Mammary epithelial cell (primary cell): ENCODE results near the gene RNF43.

ENCODE experiments used
- EZH2 ChIP-seq: IDR thresholded peaks from 2 replicates; pipeline ENCODE4 v1.6.1; 2012; ENCODE audit warnings: low read length, inconsistent platforms, borderline replicate concordance
- TF ChIP-seq, protein P1 (sequence below), 2 donors: IDR thresholded peaks in 1 of 2; conservative IDR thresholded peaks in 1 of 2; 2 replicates each; pipeline ENCODE4 v1.5.1; 2011 to 2012; ENCODE audit warnings: inconsistent platforms in 2 of 2, low read length in 2 of 2, mild to moderate bottlenecking in 2 of 2, control low read depth in 1 of 2, low read depth in 1 of 2; ENCODE audit not compliant: insufficient read depth in 1 of 2; ENCODE audit errors: extremely low read depth in 1 of 2

- TF ChIP-seq EZH2: no peak
- TF ChIP-seq, protein P1, sequence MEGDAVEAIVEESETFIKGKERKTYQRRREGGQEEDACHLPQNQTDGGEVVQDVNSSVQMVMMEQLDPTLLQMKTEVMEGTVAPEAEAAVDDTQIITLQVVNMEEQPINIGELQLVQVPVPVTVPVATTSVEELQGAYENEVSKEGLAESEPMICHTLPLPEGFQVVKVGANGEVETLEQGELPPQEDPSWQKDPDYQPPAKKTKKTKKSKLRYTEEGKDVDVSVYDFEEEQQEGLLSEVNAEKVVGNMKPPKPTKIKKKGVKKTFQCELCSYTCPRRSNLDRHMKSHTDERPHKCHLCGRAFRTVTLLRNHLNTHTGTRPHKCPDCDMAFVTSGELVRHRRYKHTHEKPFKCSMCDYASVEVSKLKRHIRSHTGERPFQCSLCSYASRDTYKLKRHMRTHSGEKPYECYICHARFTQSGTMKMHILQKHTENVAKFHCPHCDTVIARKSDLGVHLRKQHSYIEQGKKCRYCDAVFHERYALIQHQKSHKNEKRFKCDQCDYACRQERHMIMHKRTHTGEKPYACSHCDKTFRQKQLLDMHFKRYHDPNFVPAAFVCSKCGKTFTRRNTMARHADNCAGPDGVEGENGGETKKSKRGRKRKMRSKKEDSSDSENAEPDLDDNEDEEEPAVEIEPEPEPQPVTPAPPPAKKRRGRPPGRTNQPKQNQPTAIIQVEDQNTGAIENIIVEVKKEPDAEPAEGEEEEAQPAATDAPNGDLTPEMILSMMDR (conservative IDR thresholded peaks at IDR 0.05 in 1 of 2, IDR thresholded peaks at IDR 0.05 in 1 of 2; ENCODE audit: extremely low read depth in 1 of 2, insufficient read depth in 1 of 2, low read depth in 1 of 2, low read length in 2 of 2): no peak
These were observed 32.4 kb downstream of the RNF43 start for GRCh38 chr17:58384897-58385296.
